ENCODE data around the gene RPS6KA3.

Gene RPS6KA3

GRCh38 chrX:20111271-20111670 lies 155.4 kb downstream of the RPS6KA3 start:
- in situ Hi-C loops (cut with HindIII; ENCODE audit: low sequenced_read_pairs) = no loop called here

GRCh38 chrX:20101934-20102581 lies 164.7 kb downstream of the RPS6KA3 start:
- in situ Hi-C loops (cut with HindIII; ENCODE audit: low sequenced_read_pairs) = no loop called here

All from endothelial cell of hepatic sinusoid (primary cell).